Renal cortex interstitium (tissue), 11 donors: ENCODE data around the gene ZIC2. TPM values are rescaled to one million over a fixed set of nuclear protein-coding genes. Genes with fewer than 3 reads are reported as not detected.

Experiments
- DNase-seq, 11 donors: peaks; one replicate each; pipeline ENCODE4 v3.0.0-alpha.2; 2013; ENCODE audit warnings: low read depth in 9 of 11, low spot score in 4 of 11; ENCODE audit errors: extremely low read depth in 1 of 11
- polyA plus RNA-seq, 3 donors: library from polyadenylated mRNA; unstranded; fragments of 120-200 nt; gene quantifications; one replicate each; pipeline ENCODE4 v1.2.1, GENCODE V29; 2013; ENCODE audit not compliant: insufficient read length in 3 of 3

ZIC2 gene
- polyA plus RNA-seq, 3 donors: 0.18 to 0.31 (median 0.19) TPM

GRCh38 chr13:99982036-99982730 lies 599 bp downstream of the ZIC2 start:
- DNase-seq: no peak

- DNase-seq: no peak
Measured at GRCh38 chr13:99982731-99983498, 1.3 kb downstream of the ZIC2 start.

GRCh38 chr13:99983499-99984401 lies 2.2 kb downstream of the ZIC2 start:
- DNase-seq: no peak

- DNase-seq: no peak
Measured at GRCh38 chr13:99984461-99985240, 3.1 kb downstream of the ZIC2 start.

- no peak for DNase-seq
Measured at GRCh38 chr13:99985241-99985874, 3.8 kb downstream of the ZIC2 start.

GRCh38 chr13:99985886-99986527 lies 4.4 kb downstream of the ZIC2 start:
- peak in 1 of 11 donors; percentile 33 for DNase-seq

GRCh38 chr13:99986741-99987140 lies 5.2 kb downstream of the ZIC2 start:
- no peak for DNase-seq

- DNase-seq: peak in 1 of 11 donors; percentile 22
Measured at GRCh38 chr13:99987154-99988019, 5.8 kb downstream of the ZIC2 start.

GRCh38 chr13:99988529-99989275 lies 7.1 kb downstream of the ZIC2 start:
- DNase-seq: no peak

GRCh38 chr13:99989276-99990125 lies 7.9 kb downstream of the ZIC2 start:
- DNase-seq: peak in 1 of 11 donors; percentile 6

- peak in 1 of 11 donors; percentile 6 for DNase-seq
Measured at GRCh38 chr13:99990126-99990977, 8.8 kb downstream of the ZIC2 start.

- DNase-seq: no peak
Measured at GRCh38 chr13:99991013-99991827, 9.6 kb downstream of the ZIC2 start.

- DNase-seq: peak in 1 of 11 donors; percentile 12
Measured at GRCh38 chr13:99991828-99992775, 10.5 kb downstream of the ZIC2 start.
